ENCODE results near the gene HOXB9.

DNA sequence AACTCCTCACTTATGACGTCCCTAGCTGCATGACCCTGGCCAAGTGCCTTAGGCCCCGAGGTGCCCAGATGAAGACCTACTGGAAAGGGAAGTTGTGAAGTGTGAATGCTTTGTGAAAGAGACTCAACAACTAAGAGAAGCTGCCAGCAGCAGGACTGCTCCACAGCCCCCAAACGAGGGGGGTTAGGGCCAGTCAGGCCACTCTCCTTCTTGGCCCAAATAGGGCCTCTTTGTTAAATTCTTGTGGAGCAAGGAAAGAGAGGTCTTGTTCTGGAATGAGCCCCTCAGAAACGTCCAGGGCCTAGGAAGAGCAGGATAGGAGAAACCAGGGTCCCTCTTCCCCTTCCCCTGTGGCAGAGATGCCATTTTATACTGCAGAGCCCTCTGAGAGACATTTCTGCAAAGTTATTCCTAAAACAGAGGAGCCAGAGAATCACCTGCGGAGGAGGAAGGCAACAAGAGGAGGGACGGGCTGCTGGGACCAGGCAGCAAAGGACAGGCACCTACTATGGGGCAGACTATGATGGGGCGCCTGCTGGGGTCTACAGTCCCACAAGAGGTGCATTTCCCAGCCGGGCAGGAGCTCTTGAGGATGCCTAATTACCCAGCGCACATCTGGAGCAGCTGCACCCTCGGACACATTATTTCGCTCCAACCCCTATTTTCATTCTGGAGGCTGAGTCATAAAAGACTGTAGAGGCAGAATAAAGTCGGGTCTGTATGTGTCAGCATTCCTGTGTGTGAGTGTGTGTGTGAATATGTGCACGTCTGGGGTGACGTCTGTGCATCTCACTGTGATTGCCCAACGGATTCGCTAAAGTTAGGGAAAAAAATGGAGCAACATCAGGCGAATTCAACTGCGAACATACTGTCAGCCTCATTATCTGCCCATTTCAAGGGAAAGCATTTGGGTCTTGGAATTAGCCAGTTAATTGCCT, 11.4 kb upstream of the HOXB9 start:
- TF ChIP-seq CTCF (IDR thresholded peaks at IDR 0.05) (no peak), POLR2A (IDR thresholded peaks at IDR 0.05) (no peak)
